Pancreas (tissue), 10 donors: Measurements from ENCODE around the gene RPS6KC1. TPM values are rescaled to one million over a fixed set of nuclear protein-coding genes. Genes with fewer than 3 reads are reported as not detected.

Experiments
- ATAC-seq, 4 donors: fragments of 200-7000 bp; cut with Tn5 transposase; one replicate each; pipeline versions ENCODE4 v1.8.0 to v1.9.1; 2020; ENCODE audit warnings: mild to moderate bottlenecking in 4 of 4, moderate library complexity in 4 of 4
- DNase-seq, 6 donors: peaks; one replicate each; pipeline ENCODE4 v3.0.0-alpha.2; 2020
- FAIRE-seq: peaks from 2 replicates; lab custom pipeline; 2012; peaks lifted over from hg19 to GRCh38; lab: Jason Lieb, UNC
- H3K27ac ChIP-seq, 4 donors: fragments of 200-600 bp; sonication (generic); 1 replicate in 3 of 4; 2 replicates in 1 of 4; pipeline versions ENCODE4 v1.5.0 to v1.8.0; 2020
- H3K27me3 ChIP-seq, 4 donors: fragments of 200-600 bp; one replicate each; pipeline ENCODE4 v1.8.0; 2021
- H3K36me3 ChIP-seq, 3 donors: fragments of 200-600 bp; sonication (generic) in 1 of 3; one replicate each; pipeline versions ENCODE4 v1.5.0 to v1.8.0; 2020 to 2021
- H3K4me1 ChIP-seq, 3 donors: fragments of 200-600 bp; one replicate each; pipeline ENCODE4 v1.8.0; 2021
- H3K4me3 ChIP-seq, 4 donors: fragments of 200-600 bp; sonication (generic) in 2 of 4; one replicate each; pipeline versions ENCODE4 v1.5.0 to v1.8.0; 2020 to 2021
- H3K9me3 ChIP-seq, 4 donors: fragments of 200-600 bp; one replicate each; pipeline ENCODE4 v1.8.0; 2021
- WGBS, 2 donors: extraction: QIAGEN DNeasy Blood & Tissue Kit; methylation state at CpG; one replicate each; pipeline ENCODE4 v1.1.7; 2013; 5-methylcytosine and 5-hydroxymethylcytosine counted together
- intact Hi-C, 3 donors: fragments of 100-400 bp; cut with DNase I; formaldehyde crosslinking; loops; one replicate each; pipeline versions ENCODE4 v1.11.1 to v1.14.2; 2022
- polyA plus RNA-seq, 2 donors: library from polyadenylated mRNA; stranded (reverse); fragments of 200-250 nt; gene quantifications; one replicate each; pipeline ENCODE4 v1.2.3, GENCODE V29; 2013
- total RNA-seq, 6 donors: library from RNA; stranded (reverse); fragmentation: NEBNext Ultra II Directional in 4 of 6; extraction: Animal tissue kit (Norgen Biotek cat#: 25700) in 4 of 6; gene quantifications; one replicate each; pipeline versions ENCODE4 v1.2.1 to v1.2.4, GENCODE V29; 2021 to 2023
- TF ChIP-seq, protein P1 (sequence below), 4 donors: fragments of 200-600 bp; sonication (generic) in 3 of 4; IDR thresholded peaks; one replicate each; pipeline versions ENCODE4 v1.5.0 to v1.8.0; 2021; ENCODE audit warnings: antibody characterized with exemption in 4 of 4
- donor health status: healthy with polysubstance abuse.
- donor health status: DM: no; HTN: no; CAD: no; lungs with moderate emphysema.
- donor health status: DM: no; HTN: no; CAD: no.
- donor health status: control.
- donor health status: control.
- donor health status: Bipolar disorder and iron deficiency.
- donor health status: DM: yes; HTN: yes; CAD: no.
- donor health status: DM: no; HTN: no; CAD: no.
- donor health status: DM: no; HTN: no; CAD: no.
- donor health status: DM: yes; HTN: yes; CAD: no.

RPS6KC1 gene
- total and polyA plus RNA-seq, 8 donors, result 2.3 to 11.4 (median 7.0) TPM

DNA sequence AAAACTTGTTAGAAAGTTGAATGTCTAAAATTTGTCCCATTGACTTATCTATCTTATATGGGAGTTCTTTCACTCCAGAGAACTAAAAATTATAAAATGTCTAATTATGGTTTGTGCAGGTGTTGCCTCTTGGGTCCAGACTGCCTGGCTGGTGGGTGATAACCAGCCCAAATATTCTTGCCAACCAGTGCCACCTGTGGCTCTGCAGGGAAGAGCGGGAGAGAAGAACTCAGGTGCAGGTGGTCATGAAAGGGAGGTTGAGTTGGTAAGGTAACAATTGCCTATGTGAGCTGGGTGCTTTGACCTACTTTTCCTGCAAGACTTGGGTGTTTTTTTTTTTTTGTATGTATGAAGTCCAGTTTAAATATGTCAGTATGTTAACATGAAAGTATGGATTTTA is 10.2 kb downstream of the RPS6KC1 start:
- H3K4me1 ChIP-seq, result no peaks in the 10 kb centered on the region
- H3K4me3 ChIP-seq, result no peak overlapping the region
- no peak for DNase-seq
- H3K36me3 ChIP-seq, result no peaks in the 10 kb centered on the region
- FAIRE-seq, result no peak
- ATAC-seq, result no peak
- no peak overlapping the region for H3K27ac ChIP-seq
- no peaks in the 10 kb centered on the region for H3K9me3 ChIP-seq
- intact Hi-C loops, result no loop called here
- 76 to 88% methylated on average over 1 of the region's 1 CpG for WGBS, 2 donors
- no peaks in the 10 kb centered on the region for H3K27me3 ChIP-seq
- TF ChIP-seq, protein P1, sequence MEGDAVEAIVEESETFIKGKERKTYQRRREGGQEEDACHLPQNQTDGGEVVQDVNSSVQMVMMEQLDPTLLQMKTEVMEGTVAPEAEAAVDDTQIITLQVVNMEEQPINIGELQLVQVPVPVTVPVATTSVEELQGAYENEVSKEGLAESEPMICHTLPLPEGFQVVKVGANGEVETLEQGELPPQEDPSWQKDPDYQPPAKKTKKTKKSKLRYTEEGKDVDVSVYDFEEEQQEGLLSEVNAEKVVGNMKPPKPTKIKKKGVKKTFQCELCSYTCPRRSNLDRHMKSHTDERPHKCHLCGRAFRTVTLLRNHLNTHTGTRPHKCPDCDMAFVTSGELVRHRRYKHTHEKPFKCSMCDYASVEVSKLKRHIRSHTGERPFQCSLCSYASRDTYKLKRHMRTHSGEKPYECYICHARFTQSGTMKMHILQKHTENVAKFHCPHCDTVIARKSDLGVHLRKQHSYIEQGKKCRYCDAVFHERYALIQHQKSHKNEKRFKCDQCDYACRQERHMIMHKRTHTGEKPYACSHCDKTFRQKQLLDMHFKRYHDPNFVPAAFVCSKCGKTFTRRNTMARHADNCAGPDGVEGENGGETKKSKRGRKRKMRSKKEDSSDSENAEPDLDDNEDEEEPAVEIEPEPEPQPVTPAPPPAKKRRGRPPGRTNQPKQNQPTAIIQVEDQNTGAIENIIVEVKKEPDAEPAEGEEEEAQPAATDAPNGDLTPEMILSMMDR (IDR thresholded peaks at IDR 0.05), result no peak

GRCh38 chr1:213065800-213066199 is 14.8 kb downstream of the RPS6KC1 start:
- ATAC-seq (no peak), FAIRE-seq (no peak), DNase-seq (no peak)
- Histone ChIP-seq H3K4me1 (peaks cover 0 to 4% (median 0%) of the 10 kb centered on the region in 3 donors), H3K27me3 (no peaks in the 10 kb centered on the region), H3K36me3 (no peaks in the 10 kb centered on the region), H3K9me3 (no peaks in the 10 kb centered on the region), H3K4me3 (no peak overlapping the region), H3K27ac (no peak overlapping the region)
- intact Hi-C loops, result no loop called here
- 93 to 94% methylated on average over 5 of the region's 5 CpGs for WGBS, 2 donors
- TF ChIP-seq, protein P1 (IDR thresholded peaks at IDR 0.05), result no peak

- no peaks in the 10 kb centered on the region for H3K36me3 ChIP-seq
- ATAC-seq, result no peak
- 77 to 82% methylated on average over 2 of the region's 2 CpGs for WGBS, 2 donors
Measured at GRCh38 chr1:213066363-213066762, 15.3 kb downstream of the RPS6KC1 start.

GRCh38 chr1:213067352-213067751 is 16.3 kb downstream of the RPS6KC1 start:
- no peaks in the 10 kb centered on the region for H3K27me3 ChIP-seq
- TF ChIP-seq, protein P1 (IDR thresholded peaks at IDR 0.05), result no peak
- no peaks in the 10 kb centered on the region for H3K36me3 ChIP-seq
- DNase-seq, result no peak
- intact Hi-C loops, result no loop called here
- no peak overlapping the region for H3K27ac ChIP-seq
- ATAC-seq, result no peak
- H3K9me3 ChIP-seq, result no peaks in the 10 kb centered on the region
- H3K4me3 ChIP-seq, result no peak overlapping the region
- 77 to 79% methylated on average over 1 of the region's 1 CpG for WGBS, 2 donors
- FAIRE-seq, result no peak
- peaks cover 0 to 5% (median 0%) of the 10 kb centered on the region in 3 donors for H3K4me1 ChIP-seq

More at GRCh38 chr1:213066363-213066762, 15.3 kb downstream of the RPS6KC1 start:
- no peak overlapping the region for H3K4me3 ChIP-seq
- DNase-seq (no peak), FAIRE-seq (no peak)
- H3K9me3 ChIP-seq, result no peaks in the 10 kb centered on the region
- intact Hi-C loops, result no loop called here
- peaks cover 0 to 5% (median 0%) of the 10 kb centered on the region in 3 donors for H3K4me1 ChIP-seq
- no peak overlapping the region for H3K27ac ChIP-seq
- TF ChIP-seq, protein P1 (IDR thresholded peaks at IDR 0.05), result no peak
- no peaks in the 10 kb centered on the region for H3K27me3 ChIP-seq

DNA sequence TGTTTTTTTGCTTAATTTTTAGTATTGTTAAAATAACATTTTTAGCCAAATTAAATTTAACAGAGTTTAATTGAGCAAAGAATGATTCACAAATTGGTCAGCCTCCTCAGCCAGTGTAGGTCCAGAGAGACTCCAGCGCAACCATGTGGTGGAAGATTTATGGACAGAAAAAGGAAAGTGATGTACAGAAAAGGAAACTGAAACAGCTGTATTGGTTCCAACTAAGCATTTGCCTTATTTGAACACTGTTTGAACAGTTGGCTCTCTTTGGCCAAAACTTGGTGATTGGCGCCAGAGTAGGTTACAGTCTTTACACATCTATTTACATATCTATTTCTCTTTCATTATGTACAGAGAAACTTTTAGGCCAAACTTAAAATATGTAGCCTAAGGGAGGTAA is 19.4 kb downstream of the RPS6KC1 start:
- Histone ChIP-seq H3K4me1 (peaks cover 0 to 5% (median 0%) of the 10 kb centered on the region in 3 donors), H3K27me3 (no peaks in the 10 kb centered on the region), H3K4me3 (no peak overlapping the region), H3K27ac (no peak overlapping the region), H3K9me3 (no peaks in the 10 kb centered on the region), H3K36me3 (no peaks in the 10 kb centered on the region)
- WGBS, 2 donors, result 36 to 45% methylated on average over 2 of the region's 2 CpGs
- FAIRE-seq, result no peak
- peak in 2 of 6 donors; percentile 10 to 15 for DNase-seq
- peak; percentile 73 to 86 (median 84) for ATAC-seq
- intact Hi-C loops, result no loop called here
- TF ChIP-seq, protein P1 (IDR thresholded peaks at IDR 0.05), result no peak
